Stimulated activated CD4-positive, alpha-beta T cell treated with anti-CD3 and anti-CD28 coated beads, Interleukin-1b, Interleukin-23, amount 100 ng/mL, for 24 hours (primary cell): ENCODE results near the gene ERVK3-1.
A peak's percentile ranks its signal among the peaks of the same experiment; 100 is the strongest.
"Not testable (repeated sequence)": the region's sequence is repeated elsewhere in the genome, so short reads cannot be mapped to it uniquely, and the experiment has no call there.

ENCODE experiments used
- DNase-seq, 4 experiments: peaks; one replicate each; pipeline ENCODE4 v3.0.0-alpha.2; 2020; ENCODE audit warnings: low read depth in 4 of 4, low spot score in 1 of 4

The ERVK3-1 gene

GRCh38 chr19:58338825-58339558 lies 33.8 kb downstream of the ERVK3-1 start:
- DNase-seq = no peak

- DNase-seq = no peak
These were observed 40.4 kb downstream of the ERVK3-1 start for GRCh38 chr19:58345558-58345957.

DNA sequence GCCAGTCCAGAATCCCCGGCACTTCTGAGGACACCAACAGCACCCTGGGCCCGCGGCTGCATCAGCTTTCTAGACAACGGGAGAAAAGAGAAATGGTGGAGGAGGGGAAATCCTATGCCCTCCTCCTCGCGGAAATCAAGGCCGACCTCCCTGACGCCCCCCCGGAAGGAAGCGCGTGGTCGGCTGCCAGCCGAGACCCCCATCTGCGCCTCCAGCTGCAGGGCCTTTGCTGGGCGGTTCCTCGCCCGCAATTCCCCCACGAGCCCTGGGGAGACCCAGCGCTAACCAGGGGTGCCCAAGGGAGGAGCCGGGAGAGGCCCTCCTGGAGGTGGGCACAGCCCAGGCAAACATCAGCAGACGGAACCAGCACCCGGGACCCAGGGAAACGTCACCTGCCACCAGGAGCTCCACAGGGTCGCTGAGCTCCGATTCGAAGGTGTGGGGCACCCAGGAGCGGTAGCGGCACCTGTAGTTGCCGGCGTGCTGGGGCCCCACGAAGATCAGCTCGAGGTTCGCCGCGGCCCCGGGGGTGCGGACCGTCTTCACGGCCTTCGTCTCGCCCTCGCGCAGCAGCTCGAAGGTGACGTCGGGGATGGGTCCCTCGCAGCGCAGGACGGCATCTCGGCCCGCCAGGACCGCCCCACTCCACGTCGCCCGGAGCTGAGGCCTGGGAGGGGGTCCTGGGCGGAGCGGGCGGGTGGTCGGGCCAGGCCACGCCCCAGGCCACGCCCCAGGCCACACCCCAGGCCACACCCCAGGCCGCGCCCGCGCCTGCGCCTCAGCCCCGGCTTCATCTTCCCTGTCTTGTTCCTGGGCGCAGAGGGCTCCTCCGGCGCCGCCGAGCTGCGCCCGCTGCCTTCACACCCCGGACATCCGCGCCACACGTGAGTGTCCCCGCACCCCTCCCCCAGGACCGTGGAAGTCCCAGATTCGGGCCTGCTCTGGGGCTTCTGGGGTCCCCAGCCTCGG lies 42.1 kb downstream of the ERVK3-1 start:
- DNase-seq = peak; percentile 23 to 52 (median 44)

DNA sequence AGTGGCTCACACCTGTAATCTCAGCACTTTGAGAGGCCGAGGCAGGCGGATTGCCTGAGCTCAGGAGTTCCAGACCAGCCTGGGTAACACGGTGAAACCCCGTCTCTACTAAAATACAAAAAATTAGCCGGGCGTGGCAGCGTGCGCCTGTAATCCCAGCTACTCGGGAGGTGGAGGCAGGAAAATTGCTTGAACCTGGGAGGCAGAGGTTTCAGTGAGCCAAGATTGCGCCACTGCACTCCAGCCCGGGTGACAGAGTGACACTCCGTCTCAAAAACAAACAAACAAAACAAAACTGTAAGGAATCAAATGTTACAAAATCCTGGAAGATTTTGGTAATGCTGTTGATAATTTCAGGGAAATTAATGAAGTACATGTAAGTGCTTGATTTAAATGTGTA lies 42.9 kb downstream of the ERVK3-1 start:
- not testable (repeated sequence) for DNase-seq

GRCh38 chr19:58349590-58349989 lies 44.4 kb downstream of the ERVK3-1 start:
- no peak for DNase-seq

GRCh38 chr19:58350001-58350861 lies 45.1 kb downstream of the ERVK3-1 start:
- DNase-seq = no peak

DNA sequence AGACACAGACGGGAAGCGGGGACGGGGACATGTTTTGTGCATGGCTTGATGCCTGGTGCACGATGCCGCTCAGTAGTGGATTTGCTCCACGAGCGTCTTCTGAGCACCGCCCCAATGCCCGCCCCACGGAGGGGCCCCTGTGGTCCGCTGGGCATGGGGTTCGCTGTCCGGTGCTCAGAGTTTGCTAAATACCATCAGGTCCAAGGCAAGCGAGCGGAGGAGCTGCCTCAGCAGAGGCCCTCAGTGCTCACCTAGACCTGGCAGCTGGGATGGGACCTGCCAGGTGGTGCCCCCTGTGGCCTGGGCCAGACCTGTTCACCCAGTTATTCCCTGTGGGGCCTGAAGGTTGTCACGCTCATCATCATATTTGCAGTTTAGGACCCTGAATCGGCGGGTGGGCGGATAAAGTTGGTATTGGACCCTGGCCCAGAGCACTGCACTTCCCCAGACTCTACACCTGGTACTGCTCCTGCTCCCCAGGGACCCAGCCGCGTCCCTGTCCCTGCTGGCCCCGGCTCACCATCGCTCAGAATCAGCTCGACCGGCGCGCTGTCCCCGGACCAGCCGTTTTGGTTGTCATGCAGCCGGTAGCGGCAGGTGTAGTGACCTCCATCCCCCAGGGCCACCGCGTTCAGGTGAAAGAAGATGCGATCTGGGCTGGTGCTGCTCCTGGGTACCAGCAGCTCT lies 45.8 kb downstream of the ERVK3-1 start:
- DNase-seq = no peak

- no peak for DNase-seq
These were observed 46.3 kb downstream of the ERVK3-1 start for GRCh38 chr19:58351558-58351878.

GRCh38 chr19:58351990-58352755 lies 47.0 kb downstream of the ERVK3-1 start:
- DNase-seq = no peak

DNA sequence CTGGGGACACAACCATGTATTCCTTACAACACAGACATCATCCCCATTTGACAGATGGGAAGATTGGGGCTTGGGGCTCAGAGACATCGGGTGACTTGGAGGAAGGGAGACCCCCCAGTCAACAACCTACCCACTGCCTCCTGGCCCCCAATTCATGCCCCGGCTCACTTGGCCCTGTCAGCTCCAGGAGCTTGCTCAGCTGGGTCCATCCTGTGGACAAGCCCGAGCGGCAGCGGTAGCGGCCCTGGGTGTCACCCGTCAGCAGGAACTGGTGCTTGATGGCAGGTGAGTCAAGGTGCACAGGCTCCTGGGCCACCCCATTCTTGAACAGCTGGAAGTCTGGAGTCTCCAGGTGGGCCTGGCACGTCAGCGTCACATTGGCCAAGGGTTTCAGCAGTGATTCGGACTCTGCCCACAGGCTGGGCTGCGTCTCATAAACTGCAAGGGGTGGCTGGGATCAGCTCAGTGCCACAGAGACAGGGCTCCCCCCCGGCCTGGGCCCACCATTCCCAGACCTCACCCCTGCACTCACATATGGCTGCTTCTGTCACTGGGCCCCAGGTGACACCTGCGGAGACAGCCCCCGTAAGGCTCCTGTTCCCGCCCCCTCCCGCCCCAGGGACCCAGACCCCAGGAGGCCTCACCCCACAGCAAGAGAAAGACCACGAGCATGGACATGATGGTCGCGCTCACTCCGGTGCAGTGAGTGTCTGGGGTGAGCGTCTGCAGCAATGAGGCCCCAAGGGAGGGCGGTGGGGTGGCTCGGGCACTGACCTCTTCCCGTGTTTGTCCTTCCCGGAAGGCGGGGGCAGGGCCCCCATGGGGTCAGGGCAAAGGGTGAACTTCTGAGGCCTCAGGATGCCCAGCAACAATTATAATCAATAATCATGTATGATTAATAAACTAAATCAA lies 47.8 kb downstream of the ERVK3-1 start, which contains the start of gene A1BG:
TSS of gene A1BG (minus strand) at position 733 of the 912 bp plus-strand sequence. CDS start at position 678, 55 bp downstream.
- no peak for DNase-seq

GRCh38 chr19:58353717-58354477 lies 48.7 kb downstream of the ERVK3-1 start:
- no peak for DNase-seq

DNA sequence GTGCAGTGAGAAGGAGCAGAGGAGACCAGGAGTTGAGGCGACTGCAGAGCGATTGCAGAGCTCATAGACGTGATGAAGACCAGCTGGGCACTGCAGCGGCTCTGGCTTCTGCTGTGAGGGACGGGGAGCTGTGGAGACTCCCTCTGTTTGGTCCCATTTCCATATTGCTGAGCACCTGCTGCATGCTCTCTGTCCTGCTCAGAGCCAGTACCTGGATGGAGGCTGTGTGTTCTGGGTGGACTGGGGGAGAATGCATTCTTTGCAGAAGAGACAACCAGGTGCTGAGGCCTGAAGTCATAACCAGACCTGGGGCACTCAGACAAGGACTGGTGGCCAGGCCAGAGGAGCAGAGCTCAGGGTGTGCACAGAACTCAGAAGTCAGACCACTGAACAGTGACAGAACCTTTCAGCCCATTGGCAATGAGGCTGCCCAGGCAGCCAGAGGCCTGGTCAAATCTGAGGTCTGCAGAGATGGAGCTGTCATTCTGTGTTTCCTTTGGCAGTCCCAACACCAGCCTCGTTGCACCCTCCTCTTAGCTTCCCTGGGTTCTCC lies 49.4 kb downstream of the ERVK3-1 start:
- no peak for DNase-seq

DNA sequence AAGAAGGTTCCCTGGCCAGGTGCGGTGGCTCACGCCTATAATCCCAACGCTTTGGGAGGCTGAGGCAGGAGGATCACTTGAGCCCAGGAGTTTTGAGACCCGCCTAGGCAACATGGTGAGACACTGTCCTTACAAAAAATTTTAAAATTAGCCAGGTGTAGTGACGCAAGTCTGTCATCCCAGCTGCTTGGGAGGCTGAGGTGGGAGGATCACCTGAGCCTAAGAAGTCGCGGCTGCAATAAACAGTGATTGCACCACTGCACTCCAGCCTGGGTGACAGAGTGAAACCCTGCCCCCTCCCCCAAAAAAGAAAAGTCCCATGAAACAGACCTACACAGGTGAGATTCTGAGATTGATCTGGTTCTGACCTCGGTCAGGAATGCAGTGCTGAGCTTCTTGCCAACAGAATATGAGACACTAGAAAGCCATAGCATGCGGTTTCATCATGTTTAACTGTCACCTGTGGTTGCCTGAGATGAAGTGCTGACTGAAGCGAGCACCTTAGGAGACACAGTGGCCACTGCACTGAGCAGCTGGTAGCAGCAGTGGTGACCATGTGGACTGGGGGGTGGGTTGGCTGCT lies 50.1 kb downstream of the ERVK3-1 start:
- DNase-seq = no peak

- no peak for DNase-seq
These were observed 51.0 kb downstream of the ERVK3-1 start for GRCh38 chr19:58355908-58356765.

DNA sequence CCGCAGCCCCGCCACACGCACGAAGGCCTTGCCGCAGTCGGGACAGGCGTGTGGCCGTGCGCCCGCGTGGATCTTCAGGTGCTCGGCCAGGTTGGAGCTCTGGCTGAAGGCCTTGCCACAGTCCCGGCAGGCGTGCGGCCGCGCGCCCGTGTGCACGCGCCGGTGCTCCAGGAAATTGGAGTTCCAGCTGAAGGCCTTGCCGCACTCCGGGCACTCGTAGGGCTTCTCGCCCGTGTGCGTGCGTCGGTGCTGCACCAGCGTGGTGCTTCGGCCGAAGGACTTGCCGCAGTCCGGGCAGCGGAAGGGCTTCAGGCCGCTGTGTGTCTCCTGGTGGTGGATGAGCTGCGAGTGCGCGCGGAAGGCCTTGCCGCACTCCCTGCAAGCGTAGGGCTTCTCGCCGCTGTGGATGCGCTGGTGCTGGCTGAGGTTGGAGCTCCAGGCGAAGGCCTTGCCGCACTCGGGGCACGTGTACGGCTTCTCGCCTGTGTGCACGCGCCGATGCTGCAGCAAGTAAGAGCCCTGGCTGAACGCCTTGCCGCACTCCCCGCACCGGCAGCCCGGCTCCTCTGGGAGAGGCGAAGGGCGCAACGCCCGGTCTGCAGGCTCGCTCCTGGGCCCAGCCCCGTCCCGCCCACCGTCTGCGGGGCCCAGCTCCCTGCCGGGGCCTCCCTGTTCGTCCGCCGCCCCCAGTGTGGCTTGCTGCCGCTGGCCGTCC lies 51.7 kb downstream of the ERVK3-1 start:
- DNase-seq = no peak
